ENCODE data around the gene UNC93A.
"Not testable (repeated sequence)": the region's sequence is repeated elsewhere in the genome, so short reads cannot be mapped to it uniquely, and the experiment has no call there.

The UNC93A gene

DNA sequence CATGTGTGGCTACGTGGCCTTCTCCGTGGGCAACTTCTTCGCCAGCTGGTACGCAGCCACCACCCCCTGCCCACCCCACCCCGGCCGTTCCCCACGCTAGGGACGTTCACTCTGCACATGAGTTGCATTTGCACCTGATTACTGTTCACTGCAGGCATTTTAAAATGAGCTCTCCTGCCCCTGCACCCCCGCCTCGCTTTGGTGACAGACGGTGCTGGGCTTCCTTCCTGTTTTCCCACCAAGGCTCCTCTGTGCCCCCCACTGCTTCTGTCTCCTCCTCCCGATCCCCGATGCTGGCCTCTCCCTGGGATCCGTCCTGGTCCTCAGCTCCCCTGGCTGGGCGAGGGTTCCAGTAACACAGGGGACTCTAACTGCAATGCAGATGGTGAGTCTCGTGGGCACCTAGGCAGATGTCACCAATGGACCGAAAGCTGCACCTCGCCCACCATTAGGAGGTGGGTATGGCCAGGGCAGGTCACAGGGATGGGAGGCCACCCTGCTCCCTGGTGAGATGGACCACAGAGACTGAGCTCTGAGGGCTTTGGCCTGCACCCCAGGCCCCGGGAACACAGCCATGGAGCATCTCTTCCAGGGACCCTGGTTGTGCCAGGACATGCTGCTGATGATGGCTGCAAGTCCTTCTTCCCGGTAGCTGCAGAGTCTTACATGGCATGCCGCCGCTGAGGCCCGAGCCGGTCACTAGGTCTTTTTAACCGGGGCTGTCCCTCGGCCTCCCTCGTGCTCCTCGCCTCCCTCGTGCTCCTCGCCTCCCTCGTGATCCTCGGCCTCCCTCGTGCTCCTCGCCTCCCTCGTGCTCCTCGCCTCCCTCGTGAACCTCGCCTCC lies 3.8 kb downstream of the UNC93A start:
- DNase-seq = no peak

DNA sequence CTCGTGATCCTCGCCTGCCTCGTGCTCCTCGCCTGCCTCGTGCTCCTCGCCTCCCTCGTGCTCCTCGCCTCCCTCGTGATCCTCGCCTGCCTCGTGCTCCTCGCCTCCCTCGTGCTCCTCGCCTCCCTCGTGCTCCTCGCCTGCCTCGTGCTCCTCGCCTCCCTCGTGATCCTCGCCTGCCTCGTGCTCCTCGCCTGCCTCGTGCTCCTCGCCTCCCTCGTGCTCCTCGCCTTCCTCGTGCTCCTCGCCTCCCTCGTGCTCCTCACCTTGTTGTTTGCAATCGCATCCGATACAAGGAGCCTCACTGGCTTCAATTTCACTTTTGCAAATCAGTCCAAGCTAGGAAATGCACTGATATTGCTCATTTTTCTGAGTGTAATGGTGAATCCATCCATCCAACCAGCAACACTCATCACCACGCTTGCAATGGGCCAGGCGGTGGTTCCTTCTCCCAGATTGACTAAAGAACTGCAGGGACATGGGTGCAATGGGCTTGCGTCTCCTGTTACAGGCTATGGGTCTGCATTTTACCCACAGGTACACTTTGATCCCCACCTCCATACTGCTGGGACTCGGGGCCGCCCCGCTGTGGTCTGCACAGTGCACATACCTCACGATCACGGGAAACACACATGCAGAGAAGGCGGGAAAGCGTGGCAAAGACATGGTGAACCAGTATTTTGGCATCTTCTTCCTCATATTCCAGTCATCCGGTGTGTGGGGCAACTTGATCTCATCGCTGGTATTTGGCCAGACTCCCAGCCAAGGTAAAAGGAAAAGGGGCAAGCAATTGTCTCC lies 4.6 kb downstream of the UNC93A start:
- DNase-seq = no peak

DNA sequence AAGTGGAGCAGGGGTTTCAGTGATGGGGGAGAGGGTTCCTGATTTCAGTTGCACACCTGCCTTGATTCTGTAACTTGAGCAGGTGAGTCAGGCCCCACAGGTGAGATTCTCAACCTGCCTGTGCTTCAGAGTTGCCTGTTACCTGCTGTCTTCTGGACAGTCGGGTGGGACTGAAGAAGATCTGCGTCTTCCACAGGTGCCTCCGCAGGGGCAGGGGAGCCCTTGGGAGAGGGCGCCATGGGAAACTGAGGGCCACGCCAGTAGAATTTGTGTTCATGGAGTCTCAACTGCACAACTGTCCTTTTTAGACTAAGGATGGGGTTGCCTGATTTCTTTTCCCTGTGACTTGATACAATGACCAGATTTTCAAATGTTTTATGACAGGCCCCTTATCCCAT lies 5.2 kb downstream of the UNC93A start:
- no peak for DNase-seq

DNA sequence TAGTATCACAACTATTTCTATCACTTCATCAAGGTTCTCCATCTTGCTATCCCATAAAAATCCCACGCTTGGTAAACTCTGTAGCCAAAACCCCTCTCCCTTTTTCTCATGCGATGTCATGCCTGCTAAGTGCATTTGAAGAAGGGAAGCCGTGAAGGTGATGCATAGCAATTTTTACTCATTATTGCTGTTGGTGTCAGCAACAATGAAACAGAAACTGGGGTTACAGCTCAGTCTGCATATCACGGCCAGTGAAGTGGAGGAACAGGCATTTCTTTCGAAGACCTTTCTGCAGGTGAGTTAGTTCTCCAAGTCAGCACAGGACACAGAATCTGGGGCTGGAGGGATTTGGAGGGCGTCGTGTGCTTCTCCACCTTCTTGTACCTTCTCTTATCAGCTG lies 5.8 kb downstream of the UNC93A start:
- DNase-seq = no peak

DNA sequence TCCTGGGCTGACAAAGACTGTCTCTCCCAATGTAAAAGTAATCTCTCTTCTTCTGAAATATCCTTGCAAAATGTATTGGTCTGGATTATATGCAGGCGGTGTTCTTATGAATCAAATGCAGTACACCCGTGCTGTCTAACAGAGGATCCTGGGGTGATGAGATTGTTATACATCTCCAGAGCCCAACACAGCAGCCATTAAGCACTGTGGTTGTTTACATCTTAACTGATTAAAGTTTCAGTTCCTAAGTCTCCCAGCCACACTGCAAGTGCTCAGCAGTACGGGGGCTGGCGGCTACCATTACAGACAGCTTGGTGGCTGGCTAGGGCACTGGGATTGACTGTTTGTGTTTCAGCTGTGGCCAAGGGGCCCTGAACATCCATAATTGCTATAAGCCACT lies 7.0 kb downstream of the UNC93A start:
- no peak for DNase-seq

DNA sequence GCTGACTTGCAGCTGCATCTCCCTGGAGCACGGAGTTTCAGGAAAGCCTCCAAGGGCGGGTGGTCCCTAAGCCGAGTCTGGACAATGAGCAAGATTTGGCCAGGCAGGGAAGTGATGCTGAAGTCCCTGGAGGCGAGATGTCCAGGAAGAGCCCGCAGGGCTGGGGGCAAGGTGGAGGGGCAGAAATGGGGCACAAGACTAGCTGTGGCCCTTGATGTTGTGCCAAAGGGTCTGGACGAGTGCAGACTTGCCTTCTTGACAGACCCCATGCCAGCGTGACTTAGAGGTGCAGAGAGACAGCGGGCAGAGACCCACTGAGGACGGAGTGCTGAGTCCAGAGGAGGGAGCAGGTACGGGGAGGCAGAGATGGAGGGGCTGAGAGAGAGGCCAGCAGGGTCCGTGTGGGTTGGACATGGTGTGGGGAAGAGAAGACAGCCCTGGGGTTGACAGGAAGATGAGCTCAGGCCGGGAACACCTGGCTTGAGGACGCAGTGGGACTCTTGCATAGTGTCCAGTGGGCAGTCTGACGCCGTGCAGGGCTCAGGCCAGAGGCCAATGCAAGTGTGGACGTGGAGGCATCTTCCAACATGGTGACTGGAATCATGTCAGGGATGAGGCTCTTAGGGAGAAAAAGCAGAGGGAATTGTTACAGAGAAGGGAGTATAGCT lies 8.7 kb downstream of the UNC93A start:
- DNase-seq = no peak

DNA sequence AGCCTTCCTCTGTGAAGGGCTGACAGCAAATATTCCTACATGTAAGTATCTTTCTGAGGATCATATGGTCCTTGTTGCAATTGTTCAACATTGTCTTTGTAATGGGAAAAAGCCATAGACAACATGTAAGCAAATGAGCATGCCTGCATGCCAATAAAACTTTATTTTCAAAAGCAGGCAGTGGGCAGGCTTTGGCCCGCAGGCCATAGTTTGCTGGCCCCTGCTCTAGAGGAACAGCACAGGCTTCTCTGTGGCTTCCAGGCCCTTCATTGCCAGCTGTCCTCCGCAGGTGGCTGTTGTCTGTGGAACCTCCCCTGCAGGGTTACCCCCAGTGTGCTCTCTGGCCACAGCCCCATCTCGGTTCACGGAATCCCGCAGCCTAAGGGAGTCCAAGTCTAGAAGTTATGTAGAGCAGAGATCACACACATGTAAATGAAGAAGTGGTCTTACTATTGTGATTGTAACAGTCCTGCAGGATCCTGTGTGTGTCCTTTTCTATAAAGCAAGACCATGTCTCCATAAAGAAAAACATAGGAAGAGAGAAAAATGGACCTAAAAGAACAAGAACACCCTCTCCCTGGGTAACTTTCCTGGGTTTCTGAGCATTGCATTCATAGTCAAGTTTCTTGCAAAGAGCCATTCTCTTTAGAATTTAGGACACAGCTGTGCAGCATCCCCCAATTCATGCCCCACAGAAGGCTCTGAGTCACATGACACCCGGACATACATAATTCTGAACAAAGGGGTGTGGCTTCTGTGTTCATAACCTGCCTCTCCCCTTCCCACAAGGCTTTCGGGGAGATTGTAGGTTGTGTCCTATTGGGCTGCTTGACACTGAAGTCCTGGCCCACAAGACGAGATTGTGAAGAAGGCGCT lies 10.0 kb downstream of the UNC93A start:
- DNase-seq = no peak

DNA sequence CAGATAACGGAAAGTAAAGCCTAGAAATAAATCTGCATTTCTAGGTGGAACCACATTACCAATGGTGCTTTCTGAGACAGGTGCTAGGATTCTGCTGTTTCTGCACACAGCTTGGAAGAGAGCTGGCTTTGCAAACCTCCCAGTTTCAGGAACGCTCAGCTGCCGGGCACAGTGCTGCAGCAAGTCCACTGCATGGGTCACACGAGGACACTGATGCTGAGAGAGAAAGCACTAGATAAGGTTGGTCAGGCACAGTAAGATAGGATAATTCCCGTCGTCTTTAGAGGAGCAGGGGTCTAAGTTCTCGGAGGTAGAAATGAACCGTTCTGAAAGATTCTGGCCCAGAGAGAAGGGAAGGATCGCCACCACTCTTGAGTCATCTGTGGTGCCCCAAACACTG lies 11.0 kb downstream of the UNC93A start:
- DNase-seq = no peak

DNA sequence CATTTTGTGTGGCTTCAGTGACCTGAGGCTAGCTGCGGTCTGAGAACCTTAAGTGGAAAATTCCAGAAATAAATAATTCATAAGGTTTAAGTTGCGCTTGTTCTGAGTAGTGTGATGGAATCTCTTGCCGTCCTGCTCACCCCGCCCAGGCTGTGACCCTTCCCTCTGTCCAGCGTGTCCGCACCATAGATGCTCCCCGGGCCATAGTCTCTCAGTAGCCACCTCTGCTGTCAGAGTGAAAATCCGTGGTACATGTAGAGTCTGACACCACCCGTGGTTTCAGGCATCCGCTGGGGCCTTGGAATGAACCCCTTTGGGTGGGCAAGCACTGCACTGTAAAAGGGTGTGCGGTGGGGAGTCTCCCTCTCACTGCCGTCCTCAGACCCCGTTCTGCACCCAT lies 11.7 kb downstream of the UNC93A start:
- no peak for DNase-seq

DNA sequence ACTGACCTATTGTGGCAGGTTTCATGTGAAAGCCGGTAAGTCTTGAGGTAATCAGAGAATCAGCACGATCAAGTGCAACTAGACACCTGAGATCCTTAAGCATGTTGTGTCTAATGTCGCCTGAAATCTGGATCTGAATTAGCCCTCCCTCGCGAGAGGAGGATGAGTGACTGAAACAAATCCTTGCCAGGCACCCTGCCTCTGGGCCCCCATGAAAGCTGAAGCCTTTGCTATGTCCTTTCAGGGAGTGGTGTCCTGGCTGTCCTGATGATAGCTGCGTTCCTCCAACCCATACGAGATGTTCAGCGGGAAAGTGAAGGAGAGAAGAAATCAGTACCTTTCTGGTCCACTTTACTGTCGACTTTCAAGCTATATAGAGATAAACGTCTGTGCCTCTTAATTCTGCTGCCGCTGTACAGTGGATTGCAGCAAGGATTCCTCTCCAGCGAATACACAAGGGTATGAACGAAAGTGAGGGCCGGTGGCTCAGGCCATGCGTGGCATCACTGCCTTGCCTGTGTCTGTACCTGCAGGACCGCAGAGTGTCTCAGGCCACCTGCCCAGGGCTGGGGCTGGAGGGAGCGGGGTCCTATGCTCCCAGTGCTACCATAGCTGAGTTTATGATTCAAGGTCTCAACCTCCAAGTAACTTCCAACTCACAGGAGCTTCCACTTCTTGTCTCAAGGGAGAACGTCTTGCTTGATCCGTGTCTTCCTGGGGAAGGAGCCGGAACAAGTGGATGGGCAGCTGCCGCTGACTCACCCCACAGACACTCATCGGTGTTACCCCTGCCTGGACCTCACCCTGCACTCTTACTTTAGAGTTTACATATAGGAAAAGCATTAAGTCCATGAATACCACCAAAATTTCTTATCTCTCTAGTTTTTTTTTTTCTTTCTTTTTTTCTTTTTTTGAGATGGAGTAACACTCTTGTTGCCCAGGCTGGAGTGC lies 12.8 kb downstream of the UNC93A start:
- no peak for DNase-seq

DNA sequence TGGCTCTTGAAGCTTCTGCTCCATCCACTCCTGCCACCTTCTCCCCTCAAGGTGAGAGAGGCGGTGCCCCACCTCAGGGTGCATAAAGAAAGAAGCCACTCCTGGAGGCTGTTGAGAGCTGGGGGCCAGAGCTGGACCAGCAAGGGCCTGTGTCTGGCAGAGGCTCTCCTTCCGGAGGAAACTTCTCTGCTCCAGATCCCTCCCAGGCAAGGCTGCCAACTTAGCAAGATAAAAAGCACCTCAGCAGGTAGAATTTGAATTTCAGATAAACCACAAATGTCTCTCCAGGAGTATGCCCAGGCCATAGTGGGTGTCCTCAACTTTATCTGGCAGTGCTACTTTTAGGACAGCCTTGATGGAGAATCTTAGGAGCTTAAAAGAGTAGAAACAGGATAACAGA lies 13.8 kb downstream of the UNC93A start:
- DNase-seq = no peak

DNA sequence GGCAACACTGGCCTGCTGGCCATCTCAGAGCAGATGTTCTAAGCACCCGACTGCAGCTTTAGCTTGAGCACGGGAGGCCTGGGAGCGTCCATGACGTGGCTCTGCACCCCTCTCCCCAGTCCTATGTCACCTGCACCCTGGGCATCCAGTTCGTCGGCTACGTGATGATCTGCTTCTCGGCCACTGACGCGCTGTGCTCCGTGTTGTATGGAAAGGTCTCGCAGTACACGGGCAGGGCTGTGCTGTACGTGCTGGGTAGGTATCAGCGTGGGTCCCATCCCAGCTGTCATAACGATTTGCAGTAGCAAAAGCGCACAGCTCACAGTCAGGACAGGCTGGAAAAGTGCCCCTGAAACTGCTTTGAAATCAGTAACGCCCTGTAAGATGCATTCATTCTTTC lies 14.7 kb downstream of the UNC93A start:
- no peak for DNase-seq

DNA sequence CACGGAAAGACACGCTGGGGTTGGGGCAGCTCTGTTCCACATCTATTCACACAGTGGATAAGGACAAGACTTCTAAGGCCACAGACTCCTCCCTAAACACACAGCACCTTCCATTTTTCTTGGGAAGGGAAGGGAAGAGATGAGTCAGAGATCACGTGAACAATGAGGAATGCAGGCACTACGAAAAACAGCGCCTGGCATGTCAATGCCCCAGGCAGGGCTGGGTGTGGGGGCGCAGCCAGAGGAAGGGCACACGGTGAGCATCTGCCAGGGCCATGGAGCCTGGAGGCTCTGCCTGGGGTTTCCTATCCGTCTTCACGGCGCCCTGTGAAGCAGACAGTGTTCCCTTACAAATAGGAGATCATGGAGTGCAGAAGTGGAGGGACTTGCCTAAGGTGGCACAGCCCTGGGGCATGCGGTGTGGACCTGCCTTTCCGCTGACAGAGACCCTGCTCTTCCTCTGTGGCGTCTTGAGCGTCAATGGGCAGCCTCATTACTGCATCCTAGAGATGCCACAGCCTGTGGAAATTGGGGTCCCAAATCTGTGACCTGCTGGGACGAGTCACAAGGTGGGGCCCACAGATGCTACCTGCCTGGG lies 15.4 kb downstream of the UNC93A start:
- DNase-seq = no peak

DNA sequence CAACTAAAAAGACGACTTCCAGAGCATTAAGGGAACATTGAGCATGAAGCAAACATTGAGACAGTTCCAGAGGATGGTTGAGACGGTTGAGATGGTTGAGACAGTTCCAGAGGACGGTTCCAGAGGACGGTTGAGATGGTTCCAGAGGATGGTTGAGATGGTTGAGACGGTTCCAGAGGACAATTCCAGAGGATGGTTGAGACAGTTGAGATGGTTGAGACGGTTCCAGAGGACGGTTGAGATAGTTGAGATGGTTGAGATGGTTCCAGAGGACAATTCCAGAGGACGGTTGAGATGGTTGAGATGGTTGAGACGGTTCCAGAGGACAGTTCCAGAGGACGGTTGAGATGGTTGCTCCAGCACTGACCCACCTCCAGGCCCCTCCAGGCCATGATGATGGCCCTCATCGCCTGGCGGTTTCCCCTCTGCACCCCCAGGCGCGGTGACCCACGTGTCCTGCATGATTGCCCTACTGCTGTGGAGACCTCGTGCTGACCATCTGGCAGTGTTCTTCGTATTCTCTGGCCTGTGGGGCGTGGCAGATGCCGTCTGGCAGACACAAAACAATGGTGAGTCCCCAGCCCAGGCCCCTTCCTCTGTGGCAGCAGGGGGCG lies 16.3 kb downstream of the UNC93A start:
- no peak for DNase-seq

DNA sequence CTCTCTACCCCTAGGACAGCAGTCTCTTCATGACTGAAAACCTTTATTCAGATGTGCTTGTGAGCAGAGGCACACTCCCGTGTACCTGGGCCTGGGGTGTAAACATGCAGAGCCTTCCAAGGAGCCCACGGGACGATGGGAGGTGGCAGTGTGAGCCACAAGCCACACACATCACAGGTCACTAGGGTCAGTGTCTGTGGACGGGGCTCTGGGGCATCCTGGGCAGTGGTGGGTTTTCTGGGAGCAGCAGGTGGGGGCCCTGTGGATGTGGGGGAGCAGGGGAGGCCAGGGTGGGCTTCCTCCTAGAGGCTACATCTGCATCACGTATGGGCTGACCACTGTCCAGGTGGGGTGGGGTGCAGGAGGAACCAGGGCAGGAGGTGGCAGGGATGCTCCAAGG lies 17.1 kb downstream of the UNC93A start:
- no peak for DNase-seq

DNA sequence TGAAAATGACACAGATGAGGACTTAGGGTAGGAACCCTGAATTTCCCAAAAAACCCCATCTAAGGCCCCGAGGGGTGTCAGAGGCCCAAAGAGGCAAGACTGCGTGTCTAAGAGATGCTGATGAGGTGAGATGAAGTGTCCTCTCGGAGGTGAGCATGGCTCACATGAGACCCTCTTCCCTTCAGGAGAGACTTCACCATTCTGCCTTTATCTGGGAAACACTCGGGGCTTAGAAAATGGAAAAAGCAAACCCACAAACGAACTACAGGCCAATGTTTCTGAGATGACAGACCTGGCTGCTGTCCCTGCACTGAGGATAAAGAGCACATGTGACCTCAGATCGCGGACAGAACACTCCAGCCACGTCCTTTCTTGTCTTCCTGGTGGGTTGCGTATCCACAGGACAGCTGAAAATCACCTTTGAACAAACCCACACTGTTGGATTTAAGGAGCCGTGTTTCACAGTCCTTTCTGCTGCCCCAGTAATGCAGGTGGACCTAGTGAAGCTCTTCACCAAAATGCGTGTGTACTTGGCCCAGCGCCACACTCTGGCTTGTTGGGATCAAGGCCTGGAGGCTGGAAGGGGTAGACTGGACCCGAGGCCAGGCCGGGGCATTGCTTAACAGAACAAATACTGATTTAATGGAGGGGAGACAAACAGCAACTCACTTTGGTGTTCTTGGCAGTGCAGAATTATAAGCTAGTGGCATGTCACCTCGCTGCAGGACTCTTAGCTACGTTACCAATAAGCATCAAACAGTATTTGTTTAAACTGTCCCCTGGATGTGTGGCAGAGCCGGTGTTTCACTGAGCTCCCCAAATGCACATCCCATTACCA lies 18.5 kb downstream of the UNC93A start:
- DNase-seq = not testable (repeated sequence)

DNA sequence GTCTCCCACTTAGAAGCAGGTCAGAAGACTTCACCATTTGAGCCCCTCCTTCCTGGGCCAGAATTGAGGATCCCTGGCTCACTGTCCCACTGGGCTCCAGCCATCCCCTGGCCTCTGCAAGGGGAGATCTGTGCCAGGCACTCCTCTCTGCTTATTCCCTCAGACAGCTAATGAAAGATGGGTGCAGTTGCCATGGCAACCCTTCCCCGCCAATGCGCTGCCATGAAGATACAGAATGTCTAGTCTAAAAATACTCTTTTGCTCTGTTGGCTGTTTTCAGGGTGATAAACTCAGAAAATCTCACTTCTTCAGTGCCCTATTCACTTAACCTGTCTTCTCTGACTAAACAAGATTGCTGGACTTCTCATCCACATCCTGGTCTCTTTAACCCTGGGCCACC lies 20.2 kb downstream of the UNC93A start:
- no peak for DNase-seq

DNA sequence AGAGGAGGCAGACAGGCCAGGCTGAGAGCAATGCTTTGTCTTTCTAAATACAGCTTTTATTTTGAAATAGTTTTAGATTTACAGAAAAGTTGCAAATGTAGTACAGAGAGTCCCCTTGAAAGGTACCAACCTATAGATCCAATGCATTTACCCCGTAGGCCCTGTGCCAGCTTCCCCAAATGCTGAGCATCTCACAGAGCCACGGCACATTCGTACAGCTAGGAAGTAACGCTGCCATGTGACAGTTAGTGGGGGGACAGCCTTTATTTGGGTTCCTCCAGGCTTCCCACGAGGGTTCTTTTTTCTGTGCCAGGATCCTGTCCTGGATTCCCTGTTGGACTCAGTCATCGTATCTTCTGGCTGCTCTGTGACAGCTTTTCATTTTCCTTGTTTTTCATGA lies 20.6 kb downstream of the UNC93A start:
- DNase-seq = not testable (repeated sequence)

DNA sequence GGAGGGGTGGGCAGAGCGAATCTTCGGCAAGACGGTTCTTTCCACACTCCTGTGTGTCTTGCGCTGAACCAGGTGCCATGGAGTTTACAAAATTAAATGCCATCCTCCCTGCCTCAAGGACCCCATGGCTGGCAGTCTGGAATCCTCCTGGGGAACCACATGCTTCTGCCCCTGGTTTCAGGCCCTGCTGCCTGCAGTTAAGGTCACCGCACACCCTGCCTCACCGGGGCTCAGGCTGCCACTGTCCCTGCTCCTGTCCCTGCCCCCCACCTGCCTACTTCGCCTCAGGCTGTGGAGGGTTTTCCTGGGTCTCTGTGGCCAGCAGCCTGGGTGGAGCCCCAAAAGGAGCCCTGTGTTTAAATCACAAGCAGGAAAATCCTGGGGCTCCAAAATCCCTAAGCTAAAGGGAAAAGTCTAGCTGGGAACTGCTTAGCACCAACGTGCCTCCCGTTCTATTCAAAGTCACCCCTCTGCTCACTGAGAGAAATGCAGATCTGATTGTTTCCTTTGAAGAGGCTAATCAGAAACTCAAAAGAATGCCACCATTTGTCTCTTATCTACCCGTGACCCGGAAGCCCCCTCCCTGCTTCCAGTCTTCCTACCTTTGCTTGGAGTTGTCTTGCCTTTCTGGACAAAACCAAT lies 23.2 kb downstream of the UNC93A start:
- no peak for DNase-seq

Data from NCI-H1105 treated with DMSO at 0.1 percent for 48 hours (cell line).